NCI-H128 (cell line): ENCODE results near the gene RAB6D.
"Not testable (repeated sequence)": the region's sequence is repeated elsewhere in the genome, so short reads cannot be mapped to it uniquely, and the experiment has no call there.

Experiments used
- DNase-seq: peaks from one replicate; lab custom pipeline; 2025; ENCODE audit not compliant: unreplicated experiment; lab: John Stamatoyannopoulos, UW

Gene RAB6D

GRCh38 chr2:131366643-131367042 is 2.7 kb upstream of the RAB6D start:
- no peak for DNase-seq

DNA sequence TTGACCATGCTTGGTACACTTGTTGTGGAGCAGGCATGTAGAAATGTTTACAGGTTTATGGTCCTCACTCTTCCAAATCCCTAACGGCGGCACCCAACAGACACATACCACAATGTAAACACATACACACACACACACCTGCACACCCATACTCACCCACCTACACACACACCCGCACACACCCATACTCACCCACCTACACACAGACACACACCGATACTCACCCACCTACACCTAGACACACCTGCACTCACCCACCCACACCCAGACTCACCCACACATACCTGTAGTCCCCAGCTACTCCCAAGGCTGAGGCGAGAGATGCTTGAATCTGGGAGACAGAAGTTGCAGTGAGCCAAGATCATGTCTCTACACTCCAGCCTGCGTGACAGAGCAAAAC is 1.5 kb upstream of the RAB6D start:
- DNase-seq = no peak

DNA sequence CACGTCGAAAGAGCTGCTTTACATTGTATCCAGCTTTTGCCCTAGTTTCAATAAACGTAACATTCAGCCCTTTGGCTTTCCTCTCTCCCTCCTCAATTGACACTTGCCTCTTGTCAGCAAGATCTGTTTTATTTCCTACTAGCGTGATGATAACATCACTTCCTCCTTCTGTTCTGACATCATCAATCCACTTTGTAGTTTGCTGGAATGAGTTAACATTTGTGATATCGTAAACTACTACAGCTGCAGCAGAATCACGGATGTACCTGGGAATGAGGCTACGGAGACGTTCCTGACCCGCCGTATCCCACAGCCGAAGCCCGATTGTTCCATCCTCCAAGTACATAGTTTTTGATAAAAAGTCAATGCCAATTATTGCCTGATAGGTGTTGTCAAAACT is 755 bp downstream of the RAB6D start:
- DNase-seq = not testable (repeated sequence)

DNA sequence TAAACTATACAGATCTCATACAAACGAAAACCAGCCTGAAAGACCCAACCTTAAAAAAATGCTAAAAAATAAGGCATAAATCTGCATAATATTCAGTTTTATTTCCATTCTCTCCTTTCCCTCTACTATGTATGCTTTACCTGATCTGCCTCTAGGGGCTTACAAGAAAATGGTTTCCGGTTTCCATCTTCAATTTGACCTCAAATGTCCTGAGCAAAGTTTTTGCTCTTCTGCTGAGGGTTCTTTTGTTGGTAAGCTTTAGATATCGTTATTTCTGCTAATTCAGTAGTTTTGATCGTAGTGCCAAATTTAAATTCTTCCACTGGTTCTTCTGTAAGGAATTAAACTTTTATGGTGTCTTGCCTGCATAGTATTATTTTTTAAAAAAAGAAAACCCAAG is 2.2 kb downstream of the RAB6D start:
- DNase-seq = not testable (repeated sequence)

GRCh38 chr2:131353167-131353697 is 10.7 kb downstream of the RAB6D start:
- not testable (repeated sequence) for DNase-seq

- no peak for DNase-seq
Measured at GRCh38 chr2:131349021-131349420, 14.9 kb downstream of the RAB6D start.

- not testable (repeated sequence) for DNase-seq
Measured at GRCh38 chr2:131347035-131347434, 16.9 kb downstream of the RAB6D start.

GRCh38 chr2:131339307-131339706 is 24.7 kb downstream of the RAB6D start:
- not testable (repeated sequence) for DNase-seq

DNA sequence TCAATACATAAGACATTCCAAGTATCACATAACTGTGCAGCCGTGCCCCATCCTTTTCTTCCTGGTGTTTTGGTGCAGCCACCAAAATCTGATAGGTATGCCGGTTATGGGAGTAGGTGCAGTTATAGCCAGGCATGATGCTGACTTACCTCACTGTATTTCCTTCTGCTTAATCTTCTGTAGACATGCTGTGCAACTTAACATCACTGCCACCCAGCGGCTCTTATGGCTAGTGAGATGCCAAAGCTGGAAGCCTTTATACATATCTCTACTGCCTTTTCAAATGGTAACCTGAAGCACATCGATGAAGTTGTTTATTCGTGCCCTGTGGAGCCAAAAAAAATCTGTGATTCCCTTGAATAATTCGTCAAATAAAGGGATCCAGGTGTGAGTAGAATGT is 28.6 kb downstream of the RAB6D start:
- DNase-seq = not testable (repeated sequence)

DNA sequence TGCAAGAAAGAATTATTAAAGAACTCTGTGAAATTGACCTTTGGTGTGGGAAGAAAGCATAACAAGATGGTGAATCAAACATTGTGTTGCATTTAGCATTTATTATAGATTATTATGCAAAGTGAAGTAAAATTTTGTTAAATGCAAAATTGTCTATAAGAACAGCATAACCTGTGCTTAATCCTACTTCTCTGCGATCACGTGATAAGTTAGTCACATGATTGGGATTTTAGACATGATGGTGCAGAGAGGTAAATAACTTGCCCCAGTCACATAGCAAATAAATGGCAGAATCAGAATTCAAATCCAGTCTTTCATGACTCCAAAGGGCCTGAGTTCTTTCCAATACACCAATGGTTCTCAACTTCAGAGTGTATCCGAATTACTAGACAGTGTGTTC is 31.3 kb downstream of the RAB6D start:
- DNase-seq = not testable (repeated sequence)

DNA sequence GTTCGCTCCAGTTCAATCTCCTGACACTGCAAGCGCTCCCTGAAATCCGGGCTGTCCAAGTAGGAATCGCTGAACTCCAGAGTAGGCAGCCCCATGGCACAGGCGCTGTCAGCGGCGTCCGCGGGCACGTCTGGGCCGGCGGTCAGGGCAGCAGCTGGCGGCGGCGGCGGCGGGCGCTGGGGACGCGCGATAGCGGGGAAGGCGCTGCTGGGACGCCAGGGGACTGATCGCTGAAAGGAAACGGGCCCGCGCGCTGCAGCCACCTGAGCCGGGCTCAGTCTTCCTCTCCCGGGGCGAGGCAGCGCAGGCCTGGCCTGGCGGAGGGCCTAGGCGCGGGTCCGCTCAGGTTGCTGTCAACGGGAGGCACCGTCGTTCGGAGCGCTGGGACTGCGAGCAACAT is 33.0 kb downstream of the RAB6D start:
- not testable (repeated sequence) for DNase-seq

GRCh38 chr2:131322209-131322608 is 41.8 kb downstream of the RAB6D start:
- DNase-seq = no peak

GRCh38 chr2:131321344-131321743 is 42.6 kb downstream of the RAB6D start:
- DNase-seq = not testable (repeated sequence)

GRCh38 chr2:131311001-131311400 is 53.0 kb downstream of the RAB6D start:
- not testable (repeated sequence) for DNase-seq
